Adipocyte (in vitro differentiated cells): ENCODE measurements around the gene TTR.

ENCODE experiments used
- DNase-seq: peaks from one replicate; pipeline ENCODE4 v3.0.0-alpha.2; 2015; ENCODE audit warnings: low read depth
- H3K27me3 ChIP-seq: replicated peaks from 2 replicates; pipeline ENCODE4 v1.7.0; 2013; ENCODE audit warnings: mild to moderate bottlenecking, low read length, moderate library complexity; ENCODE audit not compliant: control insufficient read depth, insufficient read depth
- H3K36me3 ChIP-seq: 2 replicates; pipeline ENCODE4 v1.7.0; 2013; ENCODE audit warnings: low read length, mild to moderate bottlenecking, moderate library complexity; ENCODE audit not compliant: control insufficient read depth, insufficient read depth, severe bottlenecking
- H3K4me1 ChIP-seq: 2 replicates; pipeline ENCODE4 v1.7.0; 2013; ENCODE audit warnings: mild to moderate bottlenecking, low read length, moderate library complexity; ENCODE audit not compliant: control insufficient read depth, insufficient read depth
- H3K4me3 ChIP-seq: 2 replicates; pipeline ENCODE4 v1.7.0; 2013; ENCODE audit warnings: mild to moderate bottlenecking, low read length, moderate library complexity
- H3K9ac ChIP-seq: 2 replicates; pipeline ENCODE4 v1.7.0; 2013; ENCODE audit warnings: mild to moderate bottlenecking, low read length, moderate library complexity
- H3K9me3 ChIP-seq: 2 replicates; pipeline ENCODE4 v1.7.0; 2013; ENCODE audit warnings: mild to moderate bottlenecking, low read length, moderate library complexity; ENCODE audit not compliant: control insufficient read depth

Gene TTR

GRCh38 chr18:31643003-31643402 is 51.3 kb downstream of the TTR start:
- Histone ChIP-seq H3K4me3 (no peak overlapping the region), H3K36me3 (no peaks in the 10 kb centered on the region), H3K9me3 (no peaks in the 10 kb centered on the region), H3K4me1 (peaks cover 8% of the 10 kb centered on the region), H3K9ac (no peak overlapping the region), H3K27me3 (no peaks in the 10 kb centered on the region)
- no peak for DNase-seq

- Histone ChIP-seq H3K9ac (no peak overlapping the region), H3K36me3 (no peaks in the 10 kb centered on the region), H3K4me1 (peaks cover 21% of the 10 kb centered on the region), H3K4me3 (no peak overlapping the region), H3K27me3 (no peaks in the 10 kb centered on the region), H3K9me3 (no peaks in the 10 kb centered on the region)
- no peak for DNase-seq
Measured at GRCh38 chr18:31645411-31645810, 53.7 kb downstream of the TTR start.

DNA sequence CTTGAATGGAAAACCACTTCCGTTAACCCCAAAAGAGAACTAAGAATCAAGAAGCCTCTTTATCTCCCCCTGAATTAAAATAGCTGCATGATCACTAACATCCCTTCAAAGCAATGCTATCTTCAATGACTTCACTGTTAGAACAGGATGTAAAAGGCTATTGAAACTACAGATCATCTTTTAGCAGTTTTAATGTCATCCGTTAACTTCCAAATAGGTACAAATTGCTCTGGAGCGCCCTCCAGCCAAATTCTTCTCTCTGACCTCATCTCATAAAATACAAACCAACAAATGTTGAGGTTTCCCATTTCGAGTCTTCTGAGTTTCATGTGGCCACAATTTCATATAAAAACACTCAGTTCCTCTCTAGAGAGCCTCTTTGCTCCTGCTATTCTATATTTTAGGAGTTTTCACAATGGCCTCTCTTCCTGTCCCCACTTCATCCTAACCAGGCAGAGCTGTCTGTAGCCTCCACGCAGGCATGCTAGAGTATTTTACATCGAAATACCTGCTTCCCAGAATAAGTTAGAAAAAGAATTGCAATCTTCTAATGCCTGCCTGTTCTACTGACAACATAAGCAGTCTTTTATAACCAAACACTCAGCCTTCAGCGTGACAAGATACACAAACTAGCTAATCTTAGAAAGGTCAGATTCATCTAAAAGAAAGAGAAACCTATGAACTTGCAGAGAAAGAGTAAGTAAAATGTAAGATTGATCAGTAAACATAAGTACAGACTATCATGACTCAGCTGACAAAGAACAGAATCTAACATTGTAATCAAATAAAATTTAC is 54.9 kb downstream of the TTR start:
- no peak overlapping the region for H3K4me3 ChIP-seq
- no peaks in the 10 kb centered on the region for H3K9me3 ChIP-seq
- H3K36me3 ChIP-seq, result no peaks in the 10 kb centered on the region
- no peaks in the 10 kb centered on the region for H3K27me3 ChIP-seq
- H3K4me1 ChIP-seq, result peaks cover 21% of the 10 kb centered on the region
- H3K9ac ChIP-seq, result no peak overlapping the region
- no peak for DNase-seq

DNA sequence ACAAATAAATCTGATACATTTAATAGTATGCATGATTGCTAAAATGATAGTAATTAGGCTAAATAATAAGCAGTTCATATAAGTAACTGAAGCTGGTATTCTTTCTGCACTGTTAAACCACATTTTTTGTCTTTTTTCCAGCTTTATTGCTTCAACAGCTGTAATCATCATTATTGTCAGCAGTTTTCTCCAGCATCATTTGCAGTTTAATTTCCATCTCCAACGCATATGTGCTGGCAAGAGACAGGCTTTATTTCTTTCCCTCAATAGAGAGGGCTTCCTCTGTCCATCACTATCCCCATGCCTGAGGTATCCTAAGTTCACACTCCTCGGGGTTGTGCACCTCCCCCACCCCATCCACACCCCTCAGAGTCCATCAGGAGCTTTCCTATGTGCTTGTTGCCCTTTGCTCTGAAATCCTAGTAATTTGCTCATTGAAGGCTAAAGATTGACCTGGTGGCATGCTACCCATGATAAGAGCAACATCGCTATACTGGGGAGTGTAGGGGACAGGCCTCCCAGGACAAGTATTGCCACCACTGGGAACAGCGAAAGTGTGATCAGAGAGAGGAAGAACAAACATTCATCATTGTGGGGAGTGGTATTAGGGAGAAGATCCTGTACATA is 55.6 kb downstream of the TTR start:
- Histone ChIP-seq H3K9ac (no peak overlapping the region), H3K4me1 (peaks cover 21% of the 10 kb centered on the region), H3K27me3 (no peaks in the 10 kb centered on the region), H3K9me3 (no peaks in the 10 kb centered on the region), H3K4me3 (no peak overlapping the region), H3K36me3 (no peaks in the 10 kb centered on the region)
- DNase-seq, result no peak
